Activated CD8-positive, alpha-beta memory T cell treated with anti-CD3 and anti-CD28 coated beads, Interleukin-2, amount 10 ng/mL, durations not matched to agents 7 days and 5 days (primary cell): Measurements from ENCODE around the gene IZUMO4. TPM values are rescaled to one million over a fixed set of nuclear protein-coding genes. Genes with fewer than 3 reads are reported as not detected.

Source experiments
- ATAC-seq: fragments of 150-1000 bp; cut with Tn5 transposase; one replicate; pipeline ENCODE4 v1.10.0; 2021; ENCODE audit warnings: moderate library complexity
- CTCF ChIA-PET: fragments of 350-600 bp; sonication (Branson Sonifier 250); formaldehyde crosslinking; loops from one replicate; lab custom pipeline; 2021; ENCODE audit warnings: antibody characterized with exemption; lab: Charles Lee
- DNase-seq: peaks from one replicate; pipeline ENCODE4 v3.0.0-alpha.2; 2020
- H3K27ac Mint-ChIP-seq: one replicate; pipeline ENCODE4 v1.8.0; 2021; ENCODE audit warnings: mild to moderate bottlenecking, mixed read lengths
- H3K27me3 Mint-ChIP-seq: one replicate; pipeline ENCODE4 v1.8.0; 2021; ENCODE audit warnings: mixed read lengths
- H3K36me3 Mint-ChIP-seq: one replicate; pipeline ENCODE4 v1.8.0; 2021; ENCODE audit warnings: mild to moderate bottlenecking, mixed read lengths
- H3K4me1 Mint-ChIP-seq: one replicate; pipeline ENCODE4 v1.8.0; 2021; ENCODE audit warnings: mixed read lengths
- H3K4me3 Mint-ChIP-seq: one replicate; pipeline ENCODE4 v1.8.0; 2021; ENCODE audit warnings: mild to moderate bottlenecking, moderate library complexity, mixed read lengths
- H3K9me3 Mint-ChIP-seq: one replicate; pipeline ENCODE4 v1.8.0; 2022; ENCODE audit warnings: low read depth, mixed read lengths
- total RNA-seq, 2 experiments: library from RNA; stranded (reverse); gene quantifications; one replicate each; pipeline ENCODE4 v1.2.3, GENCODE V29; 2021

The IZUMO4 gene
- total RNA-seq, 2 experiments from 2014 or later, result 7.2 to 10.1 TPM

GRCh38 chr19:2111886-2112285 is 15.2 kb downstream of the IZUMO4 start:
- Mint-ChIP-seq H3K36me3 (peaks cover 36% of the 10 kb centered on the region), H3K4me1 (peaks cover 3% of the 10 kb centered on the region), H3K9me3 (no peaks in the 10 kb centered on the region), H3K4me3 (no peak overlapping the region), H3K27me3 (no peaks in the 10 kb centered on the region), H3K27ac (peak overlapping the region; percentile 38)
- CTCF ChIA-PET, result no interaction called here
- ATAC-seq (no peak), DNase-seq (no peak)

GRCh38 chr19:2112516-2113320 is 16.0 kb downstream of the IZUMO4 start:
- Mint-ChIP-seq H3K36me3 (peaks cover 33% of the 10 kb centered on the region), H3K9me3 (no peaks in the 10 kb centered on the region), H3K27me3 (no peaks in the 10 kb centered on the region), H3K4me1 (peaks cover 3% of the 10 kb centered on the region), H3K4me3 (no peak overlapping the region), H3K27ac (peak overlapping the region; percentile 45)
- DNase-seq (no peak), ATAC-seq (no peak)
- CTCF ChIA-PET, result no interaction called here

DNA sequence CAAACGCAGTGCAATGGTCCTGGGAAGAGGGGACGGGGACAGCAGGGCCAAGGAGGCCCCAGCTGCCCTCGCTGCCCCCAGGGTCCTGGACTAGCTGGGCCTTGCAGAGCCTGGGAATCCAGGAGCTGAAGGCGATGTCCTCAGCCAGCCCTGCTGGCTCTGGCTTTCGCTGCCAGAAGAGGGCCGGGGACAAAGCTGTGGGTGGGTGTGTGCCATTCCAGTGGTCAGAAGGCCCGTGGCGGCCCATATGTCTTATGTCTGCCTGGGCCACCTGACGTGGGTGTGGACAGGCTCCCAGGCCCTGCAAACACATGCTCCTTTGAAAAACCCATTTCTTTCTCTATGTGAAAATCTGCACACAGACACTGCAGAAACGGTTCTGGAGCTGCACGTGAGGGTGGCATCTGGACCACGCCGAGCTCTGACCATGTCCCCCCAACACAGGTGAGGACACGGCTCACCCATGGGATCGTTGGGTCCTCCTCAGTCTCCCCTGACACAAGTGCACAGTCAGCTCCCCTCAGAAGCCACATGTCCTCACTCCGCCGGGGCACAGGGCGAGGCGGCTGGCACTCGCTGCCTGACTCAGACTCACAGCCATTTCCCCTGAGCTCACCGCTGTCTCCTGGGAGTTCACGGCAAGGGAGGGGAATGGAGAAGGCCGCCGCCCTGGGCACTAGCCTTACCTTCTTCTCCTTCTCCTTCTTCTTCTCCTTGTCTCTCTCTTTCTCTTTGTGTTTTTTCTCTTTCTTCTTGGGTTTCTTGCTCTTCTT is 16.9 kb downstream of the IZUMO4 start:
- Mint-ChIP-seq H3K27ac (no peak overlapping the region), H3K4me1 (peaks cover 5% of the 10 kb centered on the region), H3K9me3 (no peaks in the 10 kb centered on the region), H3K4me3 (no peak overlapping the region), H3K36me3 (peaks cover 33% of the 10 kb centered on the region), H3K27me3 (no peaks in the 10 kb centered on the region)
- DNase-seq, result no peak
- no peak for ATAC-seq
- CTCF ChIA-PET, result no interaction called here

DNA sequence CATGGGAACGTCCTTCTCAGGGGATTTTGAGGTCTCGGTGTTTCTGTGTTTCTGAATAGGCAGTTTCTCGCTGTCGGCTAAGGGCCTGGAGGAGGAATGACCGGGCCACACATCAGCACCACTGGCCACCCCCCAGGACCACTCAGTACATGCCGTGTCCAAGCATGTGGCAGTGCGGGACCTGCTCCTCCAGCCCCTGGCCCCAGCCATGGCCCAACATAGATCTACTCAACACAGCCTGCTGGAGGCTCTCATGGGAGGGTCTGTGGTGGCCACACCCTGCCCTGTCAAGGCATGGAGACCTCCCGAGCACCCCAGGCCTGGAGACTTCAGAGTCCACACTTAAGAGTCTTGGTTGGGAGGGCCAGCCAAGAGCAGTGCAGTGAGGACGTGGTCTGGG is 17.5 kb downstream of the IZUMO4 start:
- Mint-ChIP-seq H3K4me3 (no peak overlapping the region), H3K27me3 (no peaks in the 10 kb centered on the region), H3K36me3 (peaks cover 30% of the 10 kb centered on the region), H3K4me1 (peaks cover 9% of the 10 kb centered on the region), H3K27ac (no peak overlapping the region), H3K9me3 (no peaks in the 10 kb centered on the region)
- ATAC-seq (no peak), DNase-seq (no peak)
- CTCF ChIA-PET, result no interaction called here

- H3K27ac Mint-ChIP-seq, result no peak overlapping the region
- CTCF ChIA-PET, result no interaction called here
These were observed 18.1 kb downstream of the IZUMO4 start for GRCh38 chr19:2114821-2115220.

GRCh38 chr19:2115324-2115723 is 18.6 kb downstream of the IZUMO4 start:
- no peak for ATAC-seq
- Mint-ChIP-seq H3K4me1 (peaks cover 9% of the 10 kb centered on the region), H3K4me3 (no peak overlapping the region), H3K36me3 (peaks cover 28% of the 10 kb centered on the region), H3K9me3 (no peaks in the 10 kb centered on the region), H3K27me3 (no peaks in the 10 kb centered on the region), H3K27ac (no peak overlapping the region)
- CTCF ChIA-PET, result no interaction called here
- no peak for DNase-seq

More at GRCh38 chr19:2114821-2115220, 18.1 kb downstream of the IZUMO4 start:
- Mint-ChIP-seq H3K4me3 (no peak overlapping the region), H3K36me3 (peaks cover 28% of the 10 kb centered on the region), H3K27me3 (no peaks in the 10 kb centered on the region), H3K4me1 (peaks cover 9% of the 10 kb centered on the region), H3K9me3 (no peaks in the 10 kb centered on the region)
- DNase-seq (no peak), ATAC-seq (no peak)

- CTCF ChIA-PET, result interaction anchor here (1.0 kb wide), 1 partner anchor 170 kb away, joined by 3 read pairs; no protein-coding TSS in a partner anchor
- Mint-ChIP-seq H3K4me1 (peaks cover 9% of the 10 kb centered on the region), H3K27ac (no peak overlapping the region), H3K36me3 (peaks cover 35% of the 10 kb centered on the region), H3K27me3 (no peaks in the 10 kb centered on the region), H3K4me3 (no peak overlapping the region), H3K9me3 (no peaks in the 10 kb centered on the region)
- DNase-seq, result no peak
- no peak for ATAC-seq
These were observed 19.3 kb downstream of the IZUMO4 start for GRCh38 chr19:2115911-2116426.

DNA sequence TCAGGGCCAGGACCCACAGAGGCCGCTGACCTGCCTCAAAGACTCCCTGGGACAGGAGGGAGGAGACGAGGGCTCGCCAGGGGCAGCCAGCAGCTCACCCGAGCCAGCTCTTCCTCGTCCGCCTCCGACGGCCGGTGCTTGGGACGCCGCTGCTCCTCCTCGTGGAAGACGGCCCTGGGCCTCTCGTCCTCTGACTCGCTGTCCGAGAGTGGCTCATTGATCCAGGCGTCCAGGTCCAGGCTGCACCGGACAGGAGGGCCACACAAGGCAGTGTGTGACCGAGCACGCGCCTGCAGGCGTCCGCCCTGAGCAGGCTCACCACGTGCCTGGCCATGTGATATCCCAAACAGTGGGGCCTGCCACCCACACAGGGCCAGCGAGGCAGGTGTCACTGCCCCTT is 19.8 kb downstream of the IZUMO4 start:
- H3K9me3 Mint-ChIP-seq, result no peaks in the 10 kb centered on the region
- CTCF ChIA-PET, result interaction anchor here (1.0 kb wide), 1 partner anchor 170 kb away, joined by 3 read pairs; no protein-coding TSS in a partner anchor
- DNase-seq (no peak), ATAC-seq (no peak)
- peaks cover 37% of the 10 kb centered on the region for H3K36me3 Mint-ChIP-seq
- peaks cover 9% of the 10 kb centered on the region for H3K4me1 Mint-ChIP-seq
- no peaks in the 10 kb centered on the region for H3K27me3 Mint-ChIP-seq
- no peak overlapping the region for H3K4me3 Mint-ChIP-seq
- H3K27ac Mint-ChIP-seq, result no peak overlapping the region

GRCh38 chr19:2117215-2117960 is 20.7 kb downstream of the IZUMO4 start:
- ATAC-seq (no peak), DNase-seq (no peak)
- H3K27ac Mint-ChIP-seq, result no peak overlapping the region
- no peak overlapping the region for H3K4me3 Mint-ChIP-seq
- H3K27me3 Mint-ChIP-seq, result no peaks in the 10 kb centered on the region
- CTCF ChIA-PET, result interaction anchor here (1.0 kb wide), 1 partner anchor 187 kb away, joined by 3 read pairs; no protein-coding TSS in a partner anchor
- no peaks in the 10 kb centered on the region for H3K9me3 Mint-ChIP-seq
- H3K4me1 Mint-ChIP-seq, result peaks cover 7% of the 10 kb centered on the region
- peaks cover 34% of the 10 kb centered on the region for H3K36me3 Mint-ChIP-seq

DNA sequence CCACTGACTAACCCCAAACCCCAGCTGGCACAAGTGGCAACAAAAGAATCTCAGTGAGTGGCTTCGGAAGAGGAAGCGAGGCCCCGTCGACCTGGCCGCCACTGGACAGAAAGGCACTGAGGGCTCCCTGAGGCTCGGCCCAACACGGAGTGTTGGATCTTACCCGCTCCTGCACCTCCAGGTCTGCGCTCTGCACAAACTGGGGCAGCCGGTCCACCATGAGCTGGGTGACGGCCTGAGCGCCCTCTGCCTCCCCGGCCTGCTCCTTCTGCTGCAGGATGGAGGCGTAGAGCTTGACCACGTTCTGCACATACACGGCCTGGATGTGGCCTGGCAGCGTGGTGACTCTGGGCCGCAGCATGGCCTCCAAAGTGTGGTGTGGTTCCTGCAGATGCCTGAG is 21.7 kb downstream of the IZUMO4 start:
- Mint-ChIP-seq H3K36me3 (peaks cover 34% of the 10 kb centered on the region), H3K27me3 (no peaks in the 10 kb centered on the region), H3K4me3 (no peak overlapping the region), H3K4me1 (peaks cover 5% of the 10 kb centered on the region), H3K9me3 (no peaks in the 10 kb centered on the region), H3K27ac (no peak overlapping the region)
- CTCF ChIA-PET, result no interaction called here
- no peak for DNase-seq
- ATAC-seq, result no peak

DNA sequence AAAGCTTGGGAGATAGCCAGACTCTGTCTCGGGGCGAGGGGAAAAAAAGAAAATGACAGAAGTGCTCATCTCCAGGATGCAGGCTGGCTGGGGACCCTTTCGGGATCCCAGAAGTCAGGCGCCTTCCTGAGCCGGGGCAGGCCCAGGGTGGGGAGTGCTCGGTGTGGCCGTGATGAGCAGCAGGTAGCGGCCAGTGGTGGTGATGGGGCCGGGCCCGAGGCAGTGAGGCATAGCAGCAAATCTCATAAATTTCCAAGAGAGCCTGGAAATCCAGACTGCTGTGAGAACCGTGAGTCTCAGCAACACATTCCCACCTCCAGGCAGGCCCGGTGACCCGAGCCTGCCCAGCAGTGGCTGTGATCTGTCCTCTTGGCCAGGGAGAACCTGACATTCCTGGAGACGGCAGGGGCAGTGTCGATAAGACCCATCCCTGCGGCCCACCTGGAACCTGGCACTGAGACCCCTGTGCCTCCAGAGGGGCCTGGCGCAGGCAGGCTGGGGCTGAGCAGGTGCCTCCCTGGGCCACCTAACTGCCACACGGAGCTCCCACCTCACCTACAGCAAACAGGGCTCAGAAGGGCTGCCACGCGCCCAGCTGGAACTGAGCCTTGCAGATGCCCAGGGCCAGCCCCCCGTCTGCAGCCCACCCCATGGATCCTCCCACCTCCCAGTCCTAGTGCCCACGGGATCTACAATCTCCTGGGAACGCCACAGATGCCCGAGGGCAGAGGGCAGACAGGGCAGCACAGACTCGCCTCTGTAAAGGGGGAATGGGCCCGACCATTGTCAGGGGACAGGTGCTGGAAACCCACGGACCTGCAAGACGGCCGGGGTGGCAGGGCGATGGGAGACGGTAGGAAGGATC is 23.4 kb downstream of the IZUMO4 start:
- peaks cover 24% of the 10 kb centered on the region for H3K36me3 Mint-ChIP-seq
- no peak overlapping the region for H3K4me3 Mint-ChIP-seq
- ATAC-seq (no peak), DNase-seq (no peak)
- H3K27me3 Mint-ChIP-seq, result no peaks in the 10 kb centered on the region
- no peaks in the 10 kb centered on the region for H3K9me3 Mint-ChIP-seq
- no peak overlapping the region for H3K27ac Mint-ChIP-seq
- H3K4me1 Mint-ChIP-seq, result peaks cover 5% of the 10 kb centered on the region
- CTCF ChIA-PET, result no interaction called here

DNA sequence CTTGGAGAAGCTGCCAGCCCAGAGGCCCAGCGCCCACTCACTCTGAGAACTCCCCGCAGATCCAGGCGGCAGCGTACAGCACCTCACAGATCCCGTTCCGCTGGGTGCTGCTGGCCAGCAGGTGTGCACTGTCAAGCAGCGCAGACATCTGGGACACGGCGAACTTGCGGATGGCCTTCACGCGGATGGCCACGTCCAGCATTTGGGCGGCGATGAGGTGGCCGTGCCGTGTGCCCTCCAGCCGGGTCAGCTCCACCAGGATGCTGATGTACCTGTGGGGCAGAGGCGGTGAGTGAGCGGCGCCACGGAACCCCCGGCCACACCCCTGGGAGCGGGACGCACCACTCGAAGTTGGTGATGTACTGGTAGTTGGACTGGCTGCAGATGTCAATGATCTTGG is 24.1 kb downstream of the IZUMO4 start:
- H3K27ac Mint-ChIP-seq, result no peak overlapping the region
- DNase-seq, result no peak
- CTCF ChIA-PET, result no interaction called here
- H3K4me1 Mint-ChIP-seq, result peaks cover 5% of the 10 kb centered on the region
- H3K4me3 Mint-ChIP-seq, result no peak overlapping the region
- ATAC-seq, result no peak
- no peaks in the 10 kb centered on the region for H3K9me3 Mint-ChIP-seq
- no peaks in the 10 kb centered on the region for H3K27me3 Mint-ChIP-seq
- H3K36me3 Mint-ChIP-seq, result peaks cover 19% of the 10 kb centered on the region
